Measurements from ENCODE around the gene YY1AP1. TPM values are rescaled to one million over a fixed set of nuclear protein-coding genes. Genes with fewer than 3 reads are reported as not detected.
"Not testable (repeated sequence)": the region's sequence is repeated elsewhere in the genome, so short reads cannot be mapped to it uniquely, and the experiment has no call there.

Gene YY1AP1
- total and polyA plus RNA-seq, 7 donors: 21.6 to 195 (median 54.3) TPM

GRCh38 chr1:155698382-155699038 lies 9.9 kb upstream of the YY1AP1 start:
- H3K4me1 ChIP-seq: peaks cover 0 to 9% (median 3%) of the 10 kb centered on the region in 4 donors
- TF ChIP-seq EP300 (IDR thresholded peaks at IDR 0.05) (no peak), POLR2AphosphoS5 (IDR thresholded peaks at IDR 0.05) (no peak), POLR2A (IDR thresholded peaks at IDR 0.05) (no peak)
- TF ChIP-seq, protein P1, sequence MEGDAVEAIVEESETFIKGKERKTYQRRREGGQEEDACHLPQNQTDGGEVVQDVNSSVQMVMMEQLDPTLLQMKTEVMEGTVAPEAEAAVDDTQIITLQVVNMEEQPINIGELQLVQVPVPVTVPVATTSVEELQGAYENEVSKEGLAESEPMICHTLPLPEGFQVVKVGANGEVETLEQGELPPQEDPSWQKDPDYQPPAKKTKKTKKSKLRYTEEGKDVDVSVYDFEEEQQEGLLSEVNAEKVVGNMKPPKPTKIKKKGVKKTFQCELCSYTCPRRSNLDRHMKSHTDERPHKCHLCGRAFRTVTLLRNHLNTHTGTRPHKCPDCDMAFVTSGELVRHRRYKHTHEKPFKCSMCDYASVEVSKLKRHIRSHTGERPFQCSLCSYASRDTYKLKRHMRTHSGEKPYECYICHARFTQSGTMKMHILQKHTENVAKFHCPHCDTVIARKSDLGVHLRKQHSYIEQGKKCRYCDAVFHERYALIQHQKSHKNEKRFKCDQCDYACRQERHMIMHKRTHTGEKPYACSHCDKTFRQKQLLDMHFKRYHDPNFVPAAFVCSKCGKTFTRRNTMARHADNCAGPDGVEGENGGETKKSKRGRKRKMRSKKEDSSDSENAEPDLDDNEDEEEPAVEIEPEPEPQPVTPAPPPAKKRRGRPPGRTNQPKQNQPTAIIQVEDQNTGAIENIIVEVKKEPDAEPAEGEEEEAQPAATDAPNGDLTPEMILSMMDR (IDR thresholded peaks at IDR 0.05): no peak
- H3K36me3 ChIP-seq: no peaks in the 10 kb centered on the region
- H3K4me3 ChIP-seq: no peak overlapping the region
- DNase-seq: no peak
- no peaks in the 10 kb centered on the region for H3K27me3 ChIP-seq
- H3K27ac ChIP-seq: no peak overlapping the region
- WGBS, 2 donors: 97% methylated on average over 13 of the region's 13 CpGs
- no peaks in the 10 kb centered on the region for H3K9me3 ChIP-seq
- intact Hi-C loops (cut with DNase I): loop anchor here (10.0 kb wide), 1 partner anchor 156 kb away; the partner anchor contains the start of genes GON4L and SYT11

DNA sequence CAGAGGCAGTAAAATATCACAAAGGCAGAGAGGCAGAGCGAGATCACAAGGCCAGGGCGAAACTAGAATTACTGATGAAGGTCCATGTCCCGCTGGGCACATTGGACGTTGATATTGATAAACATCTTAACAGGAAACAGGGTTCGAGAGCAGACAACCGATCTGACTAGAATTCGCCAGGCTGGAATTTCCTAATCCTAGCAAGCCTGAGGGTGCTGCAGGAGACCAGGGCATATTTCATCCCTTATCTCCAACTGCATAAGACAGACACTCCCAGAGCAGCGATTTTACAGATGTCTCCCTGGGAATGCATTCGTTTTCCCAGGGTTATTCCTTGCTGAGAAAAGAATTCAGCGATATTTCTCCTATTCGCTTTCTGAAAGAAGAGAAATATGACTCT lies 9.0 kb upstream of the YY1AP1 start:
- not testable (repeated sequence) for DNase-seq, H3K27me3 ChIP-seq, H3K36me3 ChIP-seq, H3K4me3 ChIP-seq, H3K27ac ChIP-seq, H3K9me3 ChIP-seq, H3K4me1 ChIP-seq
- WGBS, 2 donors: 93 to 94% methylated on average over 11 of the region's 11 CpGs
- intact Hi-C loops (cut with DNase I): loop anchor here (10.0 kb wide), 1 partner anchor 157 kb away; the partner anchor contains the start of genes GON4L and SYT11

GRCh38 chr1:155697046-155697445 lies 8.5 kb upstream of the YY1AP1 start:
- H3K4me1 ChIP-seq: peaks cover 0 to 9% (median 3%) of the 10 kb centered on the region in 4 donors
- 98% methylated on average over 10 of the region's 10 CpGs for WGBS, 2 donors
- DNase-seq: no peak
- intact Hi-C loops (cut with DNase I): loop anchor here (10.0 kb wide), 1 partner anchor 158 kb away; the partner anchor contains the start of genes GON4L and SYT11
- peaks cover 0 to 3% (median 0%) of the 10 kb centered on the region in 4 donors for H3K36me3 ChIP-seq
- H3K9me3 ChIP-seq: no peaks in the 10 kb centered on the region
- H3K27me3 ChIP-seq: no peaks in the 10 kb centered on the region
- TF ChIP-seq POLR2AphosphoS5 (IDR thresholded peaks at IDR 0.05) (no peak), EP300 (IDR thresholded peaks at IDR 0.05) (no peak), POLR2A (IDR thresholded peaks at IDR 0.05) (no peak)
- TF ChIP-seq, protein P1 (IDR thresholded peaks at IDR 0.05): no peak
- H3K4me3 ChIP-seq: no peak overlapping the region
- no peak overlapping the region for H3K27ac ChIP-seq

DNA sequence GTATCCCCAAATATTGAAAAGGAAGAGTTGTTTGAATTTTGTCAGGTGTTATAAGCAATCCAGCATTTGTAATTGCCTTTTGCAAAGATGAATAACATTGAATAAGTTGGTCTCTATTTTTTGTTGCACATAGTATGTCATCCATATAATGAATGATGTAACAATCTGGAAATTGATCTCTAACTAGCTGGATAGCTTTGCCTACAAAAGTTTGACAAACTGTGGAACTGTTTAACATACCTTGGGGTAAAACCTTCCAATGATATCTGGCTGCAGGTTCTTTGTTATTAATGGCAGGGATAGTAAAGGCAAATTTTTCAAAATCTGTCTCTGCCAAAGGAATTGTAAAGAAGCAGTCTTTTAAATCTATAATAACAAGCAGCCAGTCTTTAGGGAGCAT lies 8.0 kb upstream of the YY1AP1 start:
- Histone ChIP-seq H3K4me3 (no peak overlapping the region), H3K9me3 (no peaks in the 10 kb centered on the region), H3K36me3 (peaks cover 0 to 8% (median 0%) of the 10 kb centered on the region in 4 donors), H3K27me3 (no peaks in the 10 kb centered on the region), H3K27ac (no peak overlapping the region), H3K4me1 (peaks cover 0 to 9% (median 3%) of the 10 kb centered on the region in 4 donors)
- DNase-seq: no peak
- no peak for TF ChIP-seq POLR2AphosphoS5 (IDR thresholded peaks at IDR 0.05)
- TF ChIP-seq POLR2A (IDR thresholded peaks at IDR 0.05): no peak
- TF ChIP-seq, protein P1 (IDR thresholded peaks at IDR 0.05): no peak
- TF ChIP-seq EP300 (IDR thresholded peaks at IDR 0.05): no peak
- intact Hi-C loops (cut with DNase I): loop anchor here (10.0 kb wide), 1 partner anchor 158 kb away; the partner anchor contains the start of genes GON4L and SYT11

GRCh38 chr1:155695608-155696007 lies 7.0 kb upstream of the YY1AP1 start:
- Histone ChIP-seq H3K9me3 (no peaks in the 10 kb centered on the region), H3K27ac (no peak overlapping the region), H3K4me3 (no peak overlapping the region), H3K4me1 (peaks cover 0 to 14% (median 7%) of the 10 kb centered on the region in 4 donors), H3K36me3 (peaks cover 0 to 9% (median 0%) of the 10 kb centered on the region in 4 donors), H3K27me3 (no peaks in the 10 kb centered on the region)
- no peak for DNase-seq
- no peak for TF ChIP-seq EP300 (IDR thresholded peaks at IDR 0.05)
- TF ChIP-seq, protein P1 (IDR thresholded peaks at IDR 0.05): no peak
- no peak for TF ChIP-seq POLR2A (IDR thresholded peaks at IDR 0.05)
- no peak for TF ChIP-seq POLR2AphosphoS5 (IDR thresholded peaks at IDR 0.05)
- intact Hi-C loops (cut with DNase I): loop anchor here (10.0 kb wide), 1 partner anchor 159 kb away; the partner anchor contains the start of genes GON4L and SYT11
- 97 to 99% methylated on average over 3 of the region's 3 CpGs for WGBS, 2 donors
